GM18526 (cell line): Measurements from ENCODE around the gene IL26.

Experiments
- POLR2A ChIP-seq: IDR thresholded peaks from 3 replicates; pipeline ENCODE4 v1.6.1; 2011; ENCODE audit not compliant: insufficient read length; ENCODE audit errors: extremely low read depth

The IL26 gene

DNA sequence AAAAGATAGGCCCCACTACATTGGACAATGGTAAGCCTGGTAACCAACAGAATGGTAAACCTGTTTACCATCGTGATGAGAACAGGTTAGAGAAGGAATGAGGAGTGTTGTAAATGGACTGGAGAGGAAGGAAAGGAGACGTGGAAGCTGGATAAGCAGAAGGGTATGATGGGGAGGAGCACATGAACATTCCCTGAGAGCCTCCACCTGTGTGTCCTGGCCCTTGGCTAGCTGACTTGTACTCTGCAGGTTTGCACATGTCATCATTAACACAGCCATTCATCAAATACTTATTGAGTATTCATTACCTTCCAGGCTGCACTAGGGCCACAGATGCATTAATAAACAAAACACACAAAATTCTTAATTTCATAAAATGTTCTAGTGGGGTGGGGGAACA lies 4.3 kb upstream of the IL26 start:
- no peak for TF ChIP-seq POLR2A

DNA sequence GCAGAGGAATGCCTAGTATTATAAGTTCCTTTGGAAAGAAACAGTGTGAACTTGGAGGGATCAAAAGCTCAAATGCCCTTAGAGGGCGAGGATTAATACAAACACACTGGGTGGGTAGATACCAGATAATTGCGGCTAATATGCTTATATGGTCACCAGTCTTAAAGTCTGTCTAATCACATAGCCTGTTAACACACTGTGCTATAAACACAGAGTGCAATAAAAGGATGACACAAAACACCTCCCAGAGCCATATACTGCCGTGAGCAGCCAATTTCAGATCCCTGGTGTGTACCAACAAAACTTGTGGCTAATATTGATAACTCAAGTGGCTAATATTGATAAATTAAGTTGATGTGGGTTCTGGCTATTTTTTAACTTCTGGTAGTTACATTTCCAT lies 1.7 kb upstream of the IL26 start:
- no peak for TF ChIP-seq POLR2A

DNA sequence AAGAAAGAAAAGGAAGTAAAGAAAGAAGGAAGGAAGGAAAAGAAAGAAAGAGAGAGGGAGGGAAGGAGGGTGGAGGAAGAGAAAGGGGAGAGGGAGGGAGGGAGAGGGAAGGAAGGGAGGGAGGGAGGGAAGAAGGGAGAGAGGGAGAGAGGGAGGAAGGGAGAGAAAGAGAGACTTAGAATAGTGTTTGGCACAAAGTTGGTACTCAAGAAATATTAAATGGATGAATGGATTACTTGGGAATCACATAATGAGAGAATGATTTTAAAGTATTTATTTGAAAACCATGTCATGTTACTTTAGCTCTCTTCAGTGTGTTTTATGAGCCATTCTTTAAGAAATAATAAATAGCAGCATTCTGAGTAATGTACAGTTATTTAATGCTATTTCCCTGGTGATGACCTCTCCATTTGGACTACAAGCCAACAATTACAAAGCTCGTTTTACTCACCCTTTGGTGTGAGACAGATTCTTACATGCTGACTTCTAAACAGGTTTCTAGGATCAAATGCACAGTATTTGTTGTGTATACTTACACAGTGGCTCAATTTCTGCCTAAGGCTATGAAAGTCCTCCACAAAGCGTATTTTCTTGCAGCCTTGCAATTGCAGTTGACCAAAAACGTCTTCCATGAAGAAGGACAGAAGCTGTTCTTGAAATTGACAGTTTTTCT lies 861 bp downstream of the IL26 start:
- no peak for TF ChIP-seq POLR2A

DNA sequence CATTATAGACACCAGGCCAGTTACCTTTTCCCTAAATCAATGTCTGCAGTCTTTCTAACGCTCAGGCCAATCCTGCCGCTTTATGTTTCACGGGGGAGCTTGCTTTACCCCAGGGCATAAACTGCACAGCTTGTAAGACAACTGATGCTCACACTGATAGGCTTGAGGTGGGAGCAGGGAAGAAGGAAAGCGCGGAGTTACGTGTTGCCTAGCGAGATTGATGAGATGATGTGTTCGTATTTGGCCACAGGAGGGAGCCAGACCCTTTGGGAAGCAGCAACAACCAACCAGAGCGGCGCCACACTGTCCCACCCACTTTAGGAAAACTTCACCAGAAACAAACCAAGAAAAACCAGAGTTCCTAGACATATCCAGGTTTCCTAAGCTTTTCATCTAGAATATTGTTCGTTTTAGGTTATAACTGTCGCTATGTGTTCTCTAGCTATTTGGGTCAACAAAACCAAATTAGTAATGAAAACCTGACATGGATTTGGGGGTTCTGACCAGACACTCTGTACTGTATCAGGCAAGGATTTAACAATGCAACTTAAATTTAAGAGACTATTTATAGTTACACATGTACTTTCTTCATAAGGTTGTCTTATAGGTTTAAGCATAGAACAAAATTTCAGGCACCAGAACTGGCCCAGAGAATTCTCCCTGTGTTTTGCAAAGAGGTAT lies 2.4 kb downstream of the IL26 start:
- TF ChIP-seq POLR2A = no peak

DNA sequence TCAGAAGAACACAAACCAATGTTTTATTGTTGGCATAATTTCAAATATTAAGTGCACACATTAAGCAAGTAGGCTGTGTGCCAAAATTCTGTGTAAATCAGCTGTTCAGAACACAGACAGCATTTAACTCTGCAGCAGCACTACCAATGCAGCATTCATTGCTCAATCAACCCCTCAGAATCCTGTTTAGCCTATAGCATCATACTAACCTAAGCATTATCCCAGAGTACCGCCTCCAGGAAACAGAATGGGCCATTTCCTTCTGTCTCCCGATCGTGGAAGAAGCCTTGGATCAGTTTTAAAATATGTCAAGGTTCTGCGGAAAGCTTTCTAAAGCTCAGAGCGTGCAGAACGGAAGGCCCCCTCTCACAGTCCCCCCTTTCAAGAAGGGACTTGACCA lies 3.3 kb downstream of the IL26 start:
- TF ChIP-seq POLR2A = no peak

DNA sequence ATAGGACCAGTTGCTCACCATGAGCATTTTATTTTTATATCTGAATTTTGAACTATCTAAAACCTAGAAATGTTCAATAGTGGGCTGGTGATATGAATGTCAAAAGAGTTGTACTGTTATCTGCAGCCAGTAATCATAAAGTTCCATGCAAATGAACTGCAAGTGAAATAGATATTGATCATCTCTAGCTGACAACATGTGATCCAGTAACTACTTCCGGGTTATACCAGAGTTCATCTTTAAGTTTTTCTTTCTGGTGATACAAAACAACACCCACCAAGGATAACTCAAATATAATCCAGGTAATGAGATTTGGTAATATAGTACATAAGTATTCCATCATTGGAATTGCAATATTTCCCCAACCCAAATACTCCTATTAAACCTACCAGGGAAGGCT lies 4.1 kb downstream of the IL26 start:
- no peak for TF ChIP-seq POLR2A

DNA sequence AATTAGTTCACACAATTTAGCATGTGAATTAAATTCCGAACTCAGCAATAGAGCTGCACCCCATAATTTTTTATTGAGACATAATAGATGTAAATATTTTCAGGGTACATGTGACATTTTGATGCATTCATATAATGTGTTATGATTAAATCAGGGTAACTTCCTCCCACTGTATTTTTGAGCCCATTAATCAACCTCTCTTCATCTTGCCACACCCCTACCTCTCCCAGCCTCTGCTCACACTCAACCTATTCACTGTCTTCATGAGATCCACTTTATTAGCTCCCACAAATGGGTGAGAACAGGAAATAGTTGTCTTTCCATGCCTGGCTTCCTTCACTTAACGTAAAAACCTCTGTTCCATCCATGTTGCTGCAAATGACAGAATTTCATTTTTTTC lies 14.7 kb downstream of the IL26 start:
- no peak for TF ChIP-seq POLR2A

DNA sequence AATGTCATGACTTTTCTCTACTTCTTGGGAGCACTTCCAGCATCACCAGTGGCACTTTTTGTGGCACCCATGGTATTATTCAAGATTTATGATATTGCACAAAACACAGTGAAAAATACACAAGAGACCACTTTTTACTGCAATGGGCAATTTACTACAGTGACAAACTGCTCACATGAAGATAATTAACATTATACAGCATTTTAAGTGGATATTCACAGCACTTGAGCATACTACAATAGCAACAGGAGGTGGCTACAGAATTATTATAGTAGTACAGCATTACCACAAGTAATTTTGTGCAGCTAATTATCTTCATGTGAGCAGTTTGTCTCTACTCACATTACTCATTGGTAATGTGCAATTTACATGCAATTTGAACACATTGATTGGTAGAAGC lies 18.3 kb downstream of the IL26 start:
- TF ChIP-seq POLR2A = no peak

DNA sequence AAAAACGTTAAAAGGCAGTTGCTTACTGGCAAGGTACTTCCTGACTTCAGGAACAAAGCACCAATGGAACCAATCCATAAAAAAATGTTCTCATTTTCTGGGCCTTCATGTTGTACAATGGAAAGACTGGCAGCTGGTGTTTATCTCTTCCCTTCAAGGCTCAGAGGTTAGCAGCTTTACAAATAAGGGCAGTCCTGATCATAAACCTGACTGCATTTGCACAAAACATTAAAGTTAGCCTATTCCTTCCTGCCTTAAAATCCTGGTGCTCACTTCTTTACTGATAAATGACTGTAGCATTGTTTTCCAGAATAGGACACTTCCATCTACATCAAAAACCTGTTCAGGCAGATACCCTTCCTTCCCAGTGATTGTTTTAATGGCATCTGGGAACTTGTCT lies 19.2 kb downstream of the IL26 start:
- no peak for TF ChIP-seq POLR2A

DNA sequence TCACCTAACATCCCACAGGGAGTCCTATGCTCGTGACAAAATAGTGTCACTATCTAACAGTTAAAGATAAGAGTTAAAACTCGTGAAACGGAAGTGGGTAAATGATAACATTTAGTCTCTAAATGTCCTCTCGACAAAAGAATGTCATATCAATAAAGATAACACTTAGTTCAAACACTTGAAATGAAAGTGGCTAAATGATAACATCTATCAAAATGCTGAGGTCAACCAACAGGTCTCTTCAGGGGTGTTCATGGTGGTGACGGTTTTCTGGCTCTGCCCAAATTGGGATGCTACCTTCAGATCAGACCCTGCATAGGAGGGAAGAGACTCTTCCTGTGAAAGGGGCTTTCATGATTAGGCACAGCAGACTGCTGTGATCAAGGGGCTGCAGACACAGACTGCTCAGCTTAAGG lies 22.1 kb downstream of the IL26 start:
- TF ChIP-seq POLR2A = no peak

DNA sequence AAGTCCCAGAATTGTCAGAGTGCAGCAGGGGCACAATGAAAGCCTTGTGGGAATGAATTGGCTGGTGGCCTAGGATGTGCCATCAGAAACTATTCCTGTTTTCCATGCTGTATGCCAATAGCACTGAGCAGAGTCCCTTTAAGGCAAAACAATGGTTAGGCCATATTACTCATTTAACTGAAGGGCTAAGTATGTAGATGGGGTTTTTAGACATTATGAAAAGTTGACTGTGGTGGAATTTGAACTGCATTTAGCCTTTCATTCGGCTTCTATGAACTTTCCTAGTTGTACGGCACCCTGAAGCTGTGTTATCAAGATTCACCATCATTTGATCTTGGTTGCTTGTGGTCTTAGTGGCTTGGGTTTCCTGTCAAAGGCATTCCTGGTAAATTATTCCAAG lies 24.8 kb downstream of the IL26 start:
- no peak for TF ChIP-seq POLR2A

DNA sequence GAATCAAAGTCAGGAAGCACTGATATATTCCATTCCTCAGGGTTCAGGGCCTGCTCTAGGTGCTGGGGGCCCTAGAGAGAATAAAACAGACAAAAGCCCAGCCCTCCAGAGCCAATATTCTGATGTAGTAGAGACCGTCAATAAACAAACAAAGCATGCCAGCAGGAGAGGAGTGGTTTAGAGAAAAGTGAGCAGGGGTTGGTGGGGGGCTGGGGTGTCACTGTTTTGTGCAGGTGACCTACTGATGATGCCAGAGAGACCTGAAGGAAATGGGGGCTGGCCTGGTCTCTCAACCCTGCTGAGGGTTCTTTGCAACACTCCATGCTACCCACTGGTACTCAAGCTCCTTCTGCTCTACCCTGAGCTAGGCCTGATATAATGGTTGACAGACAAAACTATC lies 26.5 kb downstream of the IL26 start:
- TF ChIP-seq POLR2A = no peak

DNA sequence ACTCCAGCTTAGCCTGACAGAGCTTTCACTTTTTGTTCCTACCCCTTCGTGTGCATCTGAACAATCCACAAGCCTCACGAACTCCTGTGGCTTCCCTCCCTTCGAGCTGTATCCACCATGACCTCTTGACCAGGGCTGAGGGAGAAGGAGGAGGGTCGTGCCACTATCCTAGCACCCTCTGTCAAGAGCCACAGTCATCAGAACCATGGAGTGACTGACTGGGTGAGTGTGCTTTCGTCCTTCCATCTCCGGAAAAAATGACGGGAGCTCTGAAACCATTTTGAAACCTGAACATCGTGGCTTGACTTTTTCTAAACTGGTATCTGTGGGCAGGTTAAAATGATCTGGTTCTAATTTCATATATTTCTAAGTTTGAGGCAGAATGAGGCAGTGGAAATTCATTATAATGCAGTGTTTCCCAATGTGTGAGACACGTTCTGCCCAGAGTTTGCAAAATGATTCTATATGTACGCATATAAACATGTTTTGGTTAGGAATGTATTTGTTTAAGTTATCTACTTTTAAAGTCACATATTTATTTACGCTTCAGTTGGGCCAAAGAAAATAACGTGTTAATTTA lies 27.0 kb downstream of the IL26 start:
- TF ChIP-seq POLR2A = no peak

DNA sequence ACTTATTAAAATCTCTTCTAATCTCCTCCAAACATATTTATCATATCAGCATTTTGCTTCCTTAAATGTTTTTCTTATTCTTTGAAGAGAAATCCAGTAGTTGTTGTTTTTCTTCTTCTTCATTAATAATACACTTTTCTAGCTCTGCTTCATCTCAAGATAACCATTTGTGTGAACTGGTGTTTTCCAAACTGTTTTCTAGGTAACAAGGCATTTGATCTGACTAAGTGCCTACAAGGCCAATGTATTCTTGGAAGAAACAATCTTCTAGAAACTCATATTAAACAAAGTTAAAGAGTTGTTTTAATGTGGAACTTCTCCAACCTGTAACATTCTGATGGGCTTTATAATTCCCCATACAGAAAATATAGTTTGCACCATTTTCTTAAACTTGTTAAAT lies 35.3 kb downstream of the IL26 start:
- no peak for TF ChIP-seq POLR2A

DNA sequence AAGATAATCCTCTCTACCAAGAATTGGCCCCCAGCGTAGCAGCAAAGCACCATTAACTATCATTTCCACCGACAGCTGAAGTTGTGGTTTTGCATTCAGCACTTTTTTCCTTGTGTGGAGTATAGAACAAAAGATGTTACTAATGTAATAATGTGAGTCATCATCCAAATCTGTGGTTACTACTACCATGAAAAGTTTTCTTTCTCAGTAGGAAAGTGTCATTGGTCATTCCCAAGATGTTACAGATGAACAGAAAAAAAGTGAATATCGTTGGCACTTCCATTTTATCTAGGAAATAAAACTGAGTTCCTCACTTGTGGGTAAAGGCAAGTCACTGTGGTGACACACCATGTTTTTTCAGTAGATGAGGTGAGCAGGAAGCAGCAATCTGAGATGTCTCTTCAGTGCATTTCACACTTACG lies 35.8 kb downstream of the IL26 start:
- no peak for TF ChIP-seq POLR2A

DNA sequence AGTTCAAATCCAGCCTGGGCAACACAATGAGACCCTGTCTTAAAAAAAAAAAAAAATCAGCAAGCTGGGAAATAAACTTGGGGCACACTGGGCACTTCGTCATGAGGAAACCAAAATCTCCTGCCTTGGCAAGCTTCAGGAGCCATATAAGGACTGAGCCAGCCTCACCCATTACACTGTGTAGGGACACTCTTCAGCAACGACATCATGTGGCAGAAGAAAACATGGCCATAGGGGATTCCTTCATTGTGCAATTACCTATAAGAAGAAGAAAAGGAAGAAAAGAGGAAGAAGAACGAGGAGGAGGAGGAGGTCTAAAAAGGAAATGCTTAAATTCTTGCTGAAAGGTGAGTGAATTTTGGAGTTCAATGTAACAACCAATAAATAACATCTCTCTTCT lies 40.0 kb downstream of the IL26 start:
- no peak for TF ChIP-seq POLR2A
